Psoas muscle (tissue), 8 donors: Measurements from ENCODE around the gene STK40. TPM values are rescaled to one million over a fixed set of nuclear protein-coding genes. Genes with fewer than 3 reads are reported as not detected.

ENCODE experiments used
- ATAC-seq, 4 donors: fragments of 200-7000 bp; cut with Tn5 transposase; one replicate each; pipeline ENCODE4 v1.9.1; 2020; ENCODE audit warnings: moderate library complexity in 3 of 4, mild to moderate bottlenecking in 2 of 4
- DNase-seq, 2 donors: peaks; one replicate each; pipeline ENCODE4 v3.0.0-alpha.2; 2020
- H3K27ac ChIP-seq: fragments of 200-600 bp; one replicate; pipeline ENCODE4 v1.8.0; 2022
- H3K27me3 ChIP-seq, 3 donors: fragments of 200-600 bp in 1 of 3; one replicate each; pipeline versions ENCODE4 v1.6.1 to v1.8.0; 2013 to 2022; ENCODE audit warnings: low read length in 2 of 3, mild to moderate bottlenecking in 2 of 3, moderate library complexity in 1 of 3; ENCODE audit not compliant: insufficient read depth in 3 of 3
- H3K36me3 ChIP-seq, 2 donors: fragments of 200-600 bp in 1 of 2; one replicate each; pipeline versions ENCODE4 v1.6.1 to v1.8.0; 2013 to 2022; ENCODE audit warnings: low read depth in 1 of 2, mild to moderate bottlenecking in 1 of 2, moderate library complexity in 1 of 2; ENCODE audit not compliant: insufficient read depth in 1 of 2
- H3K4me1 ChIP-seq: fragments of 200-600 bp; one replicate; pipeline ENCODE4 v1.8.0; 2022
- H3K4me3 ChIP-seq: fragments of 200-600 bp; one replicate; pipeline ENCODE4 v1.8.0; 2022; ENCODE audit warnings: mild to moderate bottlenecking
- H3K9me3 ChIP-seq: fragments of 200-600 bp; one replicate; pipeline ENCODE4 v1.8.0; 2022
- CTCF ChIP-seq: fragments of 200-600 bp; IDR thresholded peaks from one replicate; pipeline ENCODE4 v1.8.0; 2022; ENCODE audit warnings: antibody characterized with exemption
- WGBS, 3 donors: extraction: QIAGEN DNeasy Blood & Tissue Kit; methylation state at CpG; one replicate each; pipeline versions ENCODE4 v1.1.6 to v1.1.7; 2013; 5-methylcytosine and 5-hydroxymethylcytosine counted together
- intact Hi-C, 2 donors: fragments of 100-400 bp; cut with DNase I; formaldehyde crosslinking; loops; one replicate each; pipeline versions ENCODE4 v1.11.0 to v1.14.2; 2022
- polyA plus RNA-seq, 3 donors: library from polyadenylated mRNA; stranded (reverse); fragments of 200-250 nt; gene quantifications; one replicate each; pipeline ENCODE4 v1.2.3, GENCODE V29; 2013
- total RNA-seq, 4 donors: library from RNA; stranded (reverse); fragmentation: NEBNext Ultra II Directional in 2 of 4; extraction: Animal tissue kit (Norgen Biotek cat#: 25700) in 2 of 4; gene quantifications; one replicate each; pipeline versions ENCODE4 v1.2.1 to v1.2.4, GENCODE V29; 2021 to 2023
- donor health status: healthy with polysubstance abuse.
- donor health status: DM: no; HTN: no; CAD: no; lungs with moderate emphysema.
- donor health status: Bipolar disorder and iron deficiency.
- donor health status: healthy.
- donor health status: DM: yes; HTN: yes; CAD: no.
- donor health status: DM: no; HTN: no; CAD: no.
- donor health status: DM: no; HTN: no; CAD: no.
- donor health status: DM: yes; HTN: yes; CAD: no.

STK40 gene
- total and polyA plus RNA-seq, 7 donors: 84.4 to 312 (median 162) TPM

- no peak for DNase-seq
- 88 to 97% (median 90%) methylated on average over 5 of the region's 5 CpGs for WGBS, 3 donors
- peak overlapping the region; percentile 76 for H3K27ac ChIP-seq
- intact Hi-C loops: no loop called here
- peaks cover 10% of the 10 kb centered on the region for H3K4me1 ChIP-seq
- no peaks in the 10 kb centered on the region for H3K9me3 ChIP-seq
- ATAC-seq: no peak
- no peak for TF ChIP-seq CTCF
- no peaks in the 10 kb centered on the region for H3K27me3 ChIP-seq
- H3K4me3 ChIP-seq: no peak overlapping the region
- H3K36me3 ChIP-seq: peaks cover 7 to 99% of the 10 kb centered on the region in 2 donors
These were observed 87.1 kb downstream of the STK40 start for GRCh38 chr1:36298640-36299039.

- Histone ChIP-seq H3K27me3 (no peaks in the 10 kb centered on the region), H3K27ac (no peak overlapping the region), H3K4me1 (peaks cover 10% of the 10 kb centered on the region), H3K4me3 (no peak overlapping the region), H3K36me3 (peaks cover 12 to 98% of the 10 kb centered on the region in 2 donors), H3K9me3 (no peaks in the 10 kb centered on the region)
- TF ChIP-seq CTCF: no peak
- intact Hi-C loops: no loop called here
- DNase-seq (no peak), ATAC-seq (no peak)
- WGBS, 3 donors: 86 to 92% (median 87%) methylated on average over 2 of the region's 2 CpGs
These were observed 88.7 kb downstream of the STK40 start for GRCh38 chr1:36297062-36297461.

- Histone ChIP-seq H3K36me3 (peaks cover 15 to 98% of the 10 kb centered on the region in 2 donors), H3K4me1 (peaks cover 19% of the 10 kb centered on the region), H3K27me3 (no peaks in the 10 kb centered on the region), H3K4me3 (no peak overlapping the region), H3K9me3 (no peaks in the 10 kb centered on the region), H3K27ac (peak overlapping the region; percentile 27)
- ATAC-seq: no peak
- no peak for TF ChIP-seq CTCF
- DNase-seq: no peak
- WGBS, 3 donors: 60 to 94% (median 91%) methylated on average over 2 of the region's 2 CpGs
- intact Hi-C loops: no loop called here
These were observed 90.3 kb downstream of the STK40 start for GRCh38 chr1:36295390-36295789.

Other genes with a start within 250 kb of the STK40 start
- 10 to 100 TPM; 34.8 to 44.4 (median 38.7) TPM for gene TRAPPC3, start 236.4 kb downstream of the STK40 start, total RNA-seq
- gene TRAPPC3, start 236.4 kb downstream of the STK40 start, polyA plus RNA-seq: 10 to 100 TPM; 43.8 to 91.8 (median 73.0) TPM
- 100 to 1,000 TPM; 209 to 230 (median 215) TPM for gene MAP7D1, start 229.8 kb downstream of the STK40 start, total RNA-seq
- gene MAP7D1, start 229.8 kb downstream of the STK40 start, polyA plus RNA-seq: 100 to 1,000 TPM; 117 to 342 (median 165) TPM
- 100 to 1,000 TPM in 3 of 4 donors, 10 to 100 TPM in 1; 96.6 to 159 (median 124) TPM for gene THRAP3, start 161.5 kb downstream of the STK40 start, total RNA-seq
- gene THRAP3, start 161.5 kb downstream of the STK40 start, polyA plus RNA-seq: 10 to 100 TPM; 45.8 to 92.9 (median 80.3) TPM
- gene SH3D21, start 79.6 kb downstream of the STK40 start, total RNA-seq: 1 to 10 TPM in 1 of 4 donors, under 1 TPM in 3; 0.69 to 1.1 (median 0.96) TPM
- under 1 TPM; 0.36 to 0.88 (median 0.37) TPM for gene SH3D21, start 79.6 kb downstream of the STK40 start, polyA plus RNA-seq
- 1 to 10 TPM; 3.3 to 8.2 (median 5.6) TPM for gene EVA1B, start 62.3 kb downstream of the STK40 start, total RNA-seq
- 10 to 100 TPM in 1 of 3 donors, 1 to 10 TPM in 2; 2.6 to 13.7 (median 6.9) TPM for gene EVA1B, start 62.3 kb downstream of the STK40 start, polyA plus RNA-seq
- gene LSM10, start 12.0 kb upstream of the STK40 start, total RNA-seq: 100 to 1,000 TPM in 1 of 4 donors, 10 to 100 TPM in 3; 80.3 to 102 (median 95.6) TPM
- gene LSM10, start 12.0 kb upstream of the STK40 start, polyA plus RNA-seq: 100 to 1,000 TPM; 134 to 246 (median 156) TPM
- gene OSCP1, start 64.5 kb upstream of the STK40 start, total RNA-seq: 1 to 10 TPM; 3.1 to 4.6 (median 4.3) TPM
- gene OSCP1, start 64.5 kb upstream of the STK40 start, polyA plus RNA-seq: 1 to 10 TPM; 2.5 to 5.5 (median 4.2) TPM
- gene MRPS15, start 78.5 kb upstream of the STK40 start, total RNA-seq: 100 to 1,000 TPM; 127 to 141 (median 131) TPM
- 100 to 1,000 TPM; 233 to 279 (median 247) TPM for gene MRPS15, start 78.5 kb upstream of the STK40 start, polyA plus RNA-seq
- gene CSF3R, start 97.0 kb upstream of the STK40 start, total RNA-seq: 1 to 10 TPM; 1.9 to 6.5 (median 4.1) TPM
- 1 to 10 TPM in 1 of 3 donors, under 1 TPM in 2; 0.52 to 1.6 (median 0.73) TPM for gene CSF3R, start 97.0 kb upstream of the STK40 start, polyA plus RNA-seq